Dedifferentiated amniotic fluid mesenchymal stem cell (primary cell): Measurements from ENCODE around the gene MPRIP.
A peak's percentile ranks its signal among the peaks of the same experiment; 100 is the strongest.
"Not testable (repeated sequence)": the region's sequence is repeated elsewhere in the genome, so short reads cannot be mapped to it uniquely, and the experiment has no call there.

Experiments used
- DNase-seq: peaks from one replicate; pipeline ENCODE4 v3.0.0-alpha.2; 2016; ENCODE audit errors: extremely low spot score

The MPRIP gene

DNA sequence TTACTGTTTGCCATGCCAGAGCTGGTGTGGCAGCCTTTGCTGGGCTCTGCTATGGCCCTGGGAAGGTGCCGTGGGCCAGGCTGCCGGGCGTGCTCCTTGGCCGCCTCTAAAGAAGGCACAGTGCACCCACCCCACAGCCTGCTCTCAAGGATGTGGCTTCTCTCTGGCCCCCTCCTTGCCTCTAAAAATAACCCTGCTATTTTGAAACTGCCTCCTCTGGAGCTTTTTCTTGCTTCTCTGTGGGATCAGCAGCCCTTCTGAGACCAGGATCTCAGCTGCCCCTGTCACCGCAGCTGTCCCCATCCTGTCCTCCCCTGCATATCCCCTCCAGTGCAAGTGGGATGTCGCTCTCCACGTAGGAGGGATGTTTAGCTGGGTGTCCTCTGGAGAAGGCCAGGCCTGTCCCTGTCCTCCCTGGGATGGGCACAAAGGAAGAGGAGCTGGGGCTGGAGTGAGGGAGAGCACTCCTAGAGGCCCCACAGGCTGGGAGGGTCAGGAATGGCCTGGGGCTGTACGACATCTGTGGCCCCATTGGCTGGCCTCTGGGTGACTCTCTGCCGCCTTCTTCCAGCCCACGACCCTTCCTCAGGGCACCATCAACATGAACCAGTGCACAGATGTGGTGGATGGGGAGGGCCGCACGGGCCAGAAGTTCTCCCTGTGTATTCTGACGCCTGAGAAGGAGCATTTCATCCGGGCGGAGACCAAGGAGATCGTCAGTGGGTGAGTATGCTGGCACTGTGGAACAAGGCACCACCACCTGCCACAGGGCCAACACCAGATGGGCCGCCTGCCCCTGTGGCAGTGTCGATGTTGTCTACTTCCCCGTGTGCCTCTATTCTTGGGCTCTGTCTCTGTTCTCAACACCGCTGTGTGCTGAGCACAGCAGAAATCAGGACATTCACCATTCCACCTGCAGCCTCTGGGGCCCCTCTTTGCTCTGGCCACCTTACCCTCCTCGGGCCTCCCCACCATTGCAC, 84.2 kb downstream of the MPRIP start:
- no peak for DNase-seq

- no peak for DNase-seq
These were observed 84.9 kb downstream of the MPRIP start for GRCh38 chr17:17127156-17127555.

DNA sequence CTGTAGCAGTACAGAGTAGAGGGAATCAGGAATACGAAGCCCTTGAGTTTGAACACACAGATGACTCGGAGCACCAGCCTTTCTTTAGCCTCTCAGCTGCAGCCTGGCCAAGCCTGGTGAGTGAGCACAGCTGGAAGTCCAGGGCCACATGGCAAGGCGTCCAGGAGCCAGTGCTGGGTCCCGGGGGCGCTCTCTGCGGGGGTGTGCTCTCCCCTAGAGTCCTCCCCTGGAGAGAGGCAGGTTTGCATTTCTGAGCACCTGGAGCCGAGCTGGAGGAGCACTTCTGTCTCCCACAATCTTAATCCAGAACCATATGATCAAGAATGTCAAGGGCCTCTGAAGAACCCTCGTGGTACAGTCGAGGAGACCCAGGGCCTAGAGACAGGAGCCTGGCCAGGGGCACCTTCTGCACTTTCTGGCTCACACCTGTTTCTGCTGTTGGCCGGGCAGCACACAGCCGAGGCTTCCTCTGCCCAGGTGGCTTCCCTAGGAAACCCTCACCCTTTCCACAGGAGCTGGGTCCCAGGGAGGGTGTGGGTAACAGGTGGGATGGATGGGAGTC, 85.6 kb downstream of the MPRIP start:
- no peak for DNase-seq

DNA sequence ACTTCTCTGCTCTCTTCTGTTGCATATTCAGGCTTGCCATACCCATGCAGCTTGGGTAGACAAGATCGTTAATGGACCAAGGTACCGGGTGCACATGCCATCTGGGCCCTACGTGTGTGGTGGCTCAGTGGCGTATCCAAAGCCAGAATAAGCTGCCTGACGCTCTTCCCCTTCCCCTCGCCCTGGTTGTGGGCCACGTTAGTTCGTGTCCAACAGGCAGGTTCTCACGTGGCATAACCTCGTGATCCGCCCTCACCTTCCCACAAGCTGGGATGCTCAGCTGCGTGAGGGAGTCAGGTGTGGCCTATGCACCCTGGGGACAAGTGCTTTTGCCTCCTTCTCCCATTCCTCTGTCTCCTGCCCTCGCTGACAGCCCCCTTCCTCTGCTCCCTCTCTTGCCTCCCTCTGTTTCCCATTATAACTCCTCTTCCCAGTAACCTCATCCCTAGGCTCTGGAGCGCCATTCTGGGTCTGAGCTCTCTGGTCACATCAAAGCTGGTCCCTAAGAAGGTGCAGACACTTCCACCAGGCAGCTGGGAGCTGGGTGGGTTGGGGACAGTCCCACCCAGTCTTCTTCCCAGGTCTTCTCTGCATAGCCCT, 86.3 kb downstream of the MPRIP start:
- no peak for DNase-seq

DNA sequence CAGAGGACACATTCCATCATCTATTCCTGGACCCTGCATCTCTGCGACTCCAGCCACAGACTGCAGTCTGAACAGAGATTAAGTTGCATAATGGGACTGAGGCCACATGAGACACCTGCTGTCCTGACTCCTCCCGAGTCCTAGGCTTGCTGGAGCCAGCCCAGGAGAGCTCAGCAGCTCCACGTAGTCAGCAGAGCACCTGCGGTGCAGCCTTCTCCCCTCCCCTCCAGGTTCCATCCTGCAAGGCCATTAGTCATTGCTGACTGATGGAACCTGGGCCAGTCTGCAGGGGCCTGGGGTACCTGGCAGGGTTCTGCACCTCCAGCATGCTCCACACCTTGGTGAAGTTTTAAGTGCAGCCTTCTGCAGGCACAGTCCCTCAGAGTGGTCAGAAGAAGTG, 87.2 kb downstream of the MPRIP start:
- DNase-seq = no peak

- DNase-seq = no peak
These were observed 88.0 kb downstream of the MPRIP start for GRCh38 chr17:17130077-17130844.

DNA sequence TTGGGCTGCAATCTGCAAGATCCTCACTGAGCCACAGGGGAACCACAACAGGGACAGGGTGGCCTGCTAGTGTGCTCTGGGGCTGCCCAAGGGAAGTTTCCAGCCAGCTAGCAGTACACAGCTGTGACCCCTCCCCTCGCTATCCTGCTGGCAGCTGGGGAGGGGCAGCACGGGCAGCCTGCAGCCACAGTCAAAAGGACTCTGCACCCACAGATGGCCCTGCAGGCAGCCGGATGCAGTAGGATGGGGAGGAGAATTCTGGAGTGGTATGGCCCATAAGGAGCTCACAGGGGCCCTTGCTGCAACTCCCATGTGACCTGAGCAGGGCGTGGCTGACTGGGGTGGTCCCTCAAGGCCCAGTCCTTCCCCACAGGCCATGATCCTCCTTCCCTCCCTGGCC, 89.6 kb downstream of the MPRIP start:
- DNase-seq = no peak

GRCh38 chr17:17132746-17133145, 90.5 kb downstream of the MPRIP start:
- DNase-seq = no peak

DNA sequence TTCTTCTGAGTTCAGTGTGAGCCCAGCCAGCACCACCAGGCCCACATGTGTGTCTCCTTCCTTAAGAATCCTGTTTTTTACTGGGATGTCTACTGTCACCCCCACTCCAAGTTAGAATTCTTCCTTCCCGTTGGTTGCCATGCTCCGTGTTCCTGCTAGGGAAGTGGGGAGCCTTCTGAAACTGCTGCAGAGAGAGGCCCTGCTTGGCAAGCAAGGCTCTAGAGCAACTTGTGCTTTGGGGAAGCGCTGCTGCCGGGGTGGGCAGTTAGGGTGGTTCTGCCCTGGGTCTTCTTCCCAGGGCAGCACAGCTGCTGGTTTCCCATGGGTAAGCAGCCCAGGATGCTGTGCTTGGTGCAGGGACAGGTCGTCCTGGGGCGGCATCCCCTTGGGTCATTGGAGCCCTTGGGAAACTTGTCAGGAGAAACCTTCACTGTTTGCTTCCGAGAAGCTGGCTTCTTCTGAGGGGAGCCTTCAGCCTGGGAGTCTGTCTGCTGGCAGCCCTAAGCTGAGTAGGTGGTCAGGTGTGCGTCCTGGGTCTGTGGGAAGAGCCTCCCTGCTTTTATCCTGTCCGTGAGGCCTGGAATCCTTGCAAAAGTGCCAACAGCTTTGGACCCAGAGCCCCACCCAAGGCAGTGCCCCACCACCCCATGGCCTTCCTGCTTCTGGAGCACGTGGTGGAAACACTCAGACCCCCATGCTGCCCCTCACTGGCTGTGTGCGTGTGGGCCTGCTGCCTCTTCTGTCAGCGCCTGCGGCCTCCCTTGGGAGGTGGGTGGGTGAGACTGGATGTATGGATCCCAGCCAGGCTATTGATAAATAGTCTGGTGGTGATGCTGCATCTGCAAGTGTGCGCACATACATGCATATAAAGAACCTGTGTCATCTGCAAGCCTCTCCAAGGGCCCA, 92.0 kb downstream of the MPRIP start:
- DNase-seq = no peak

- DNase-seq = no peak
These were observed 92.7 kb downstream of the MPRIP start for GRCh38 chr17:17134957-17135333.

DNA sequence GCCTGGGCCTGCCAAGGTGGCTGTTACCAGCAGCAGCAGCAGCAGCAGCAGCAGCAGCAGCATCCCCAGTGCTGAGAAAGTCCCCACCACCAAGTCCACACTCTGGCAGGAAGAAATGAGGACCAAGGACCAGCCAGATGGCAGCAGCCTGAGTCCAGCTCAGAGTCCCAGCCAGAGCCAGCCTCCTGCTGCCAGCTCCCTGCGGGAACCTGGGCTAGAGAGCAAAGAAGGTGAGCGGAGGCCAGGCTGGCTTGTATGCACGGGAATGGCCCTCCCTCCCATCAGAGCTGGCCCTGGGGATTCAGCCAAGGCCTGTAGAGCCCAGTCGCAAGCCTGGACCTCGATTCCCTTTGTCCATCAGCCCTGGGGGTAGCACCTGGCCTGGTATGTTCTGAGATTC, 94.0 kb downstream of the MPRIP start:
- not testable (repeated sequence) for DNase-seq

- no peak for DNase-seq
These were observed 95.7 kb downstream of the MPRIP start for GRCh38 chr17:17137731-17138585.

DNA sequence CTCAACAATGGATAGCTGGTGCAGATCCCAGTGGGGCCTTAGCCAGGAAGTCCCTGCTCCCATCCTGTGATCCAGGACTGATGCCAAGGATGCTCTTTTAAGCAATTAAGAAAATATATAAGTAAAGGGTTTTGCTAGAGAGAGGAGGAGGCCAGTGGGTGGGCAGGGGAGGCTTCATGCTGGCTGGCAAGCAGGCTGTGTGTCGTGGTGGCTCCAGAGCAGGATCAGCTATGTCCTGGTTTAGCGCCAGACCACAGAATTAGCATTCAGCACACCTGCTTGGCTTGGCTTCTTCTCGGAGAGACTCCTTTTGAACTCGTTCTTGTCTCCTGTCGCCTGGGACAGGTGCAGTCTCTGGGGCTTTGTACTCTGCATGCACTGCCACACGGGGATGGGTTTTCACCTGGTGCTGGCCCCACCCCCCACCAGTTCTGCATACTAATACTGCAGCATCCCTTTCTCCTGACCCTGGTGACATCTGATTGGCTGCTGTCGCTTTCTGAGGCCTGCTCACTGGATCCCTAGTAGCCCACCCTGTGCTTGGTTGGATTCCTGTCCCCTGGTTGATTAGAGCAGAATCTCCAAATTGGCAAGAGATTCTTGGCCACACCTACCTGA, 97.8 kb downstream of the MPRIP start:
- DNase-seq = no peak

GRCh38 chr17:17140590-17140980, 98.3 kb downstream of the MPRIP start:
- DNase-seq = no peak

GRCh38 chr17:17141279-17141678, 99.0 kb downstream of the MPRIP start:
- DNase-seq = no peak

GRCh38 chr17:17141860-17142552, 99.7 kb downstream of the MPRIP start:
- DNase-seq = peak; percentile 30

- no peak for DNase-seq
These were observed 100.3 kb downstream of the MPRIP start for GRCh38 chr17:17142556-17142955.

GRCh38 chr17:17143501-17143900, 101.2 kb downstream of the MPRIP start:
- DNase-seq = no peak

DNA sequence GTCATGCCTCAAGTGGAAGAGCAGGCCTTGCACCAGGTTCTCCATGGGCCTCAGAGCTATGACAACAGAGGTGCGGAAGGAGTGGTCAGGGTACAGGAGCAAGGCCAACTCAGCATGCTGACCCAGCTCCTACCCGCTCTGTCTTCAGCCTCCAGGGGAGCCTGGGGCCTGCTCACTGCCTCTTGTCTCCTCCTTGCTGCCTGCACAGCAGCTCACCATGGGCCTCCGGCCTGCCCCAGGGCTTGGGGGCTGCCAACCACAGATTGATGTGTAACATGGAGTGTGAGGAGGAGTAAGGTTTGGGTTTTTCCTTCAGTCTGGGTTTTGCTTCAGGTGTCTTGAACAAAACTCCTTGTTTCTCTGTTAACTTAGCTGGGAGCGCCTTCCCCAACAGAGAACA, 101.8 kb downstream of the MPRIP start:
- DNase-seq = no peak
